HG03558 (cell line): ENCODE data around the gene APBA2.
"Not testable (repeated sequence)": the region's sequence is repeated elsewhere in the genome, so short reads cannot be mapped to it uniquely, and the experiment has no call there.

ENCODE experiments used
- ATAC-seq: cut with Tn5 transposase; IDR thresholded peaks from one replicate; pipeline ENCODE4 v1.9.1; 2021; ENCODE audit warnings: moderate number of reproducible peaks; ENCODE audit not compliant: unreplicated experiment; ENCODE audit errors: extremely low read depth

APBA2 gene

DNA sequence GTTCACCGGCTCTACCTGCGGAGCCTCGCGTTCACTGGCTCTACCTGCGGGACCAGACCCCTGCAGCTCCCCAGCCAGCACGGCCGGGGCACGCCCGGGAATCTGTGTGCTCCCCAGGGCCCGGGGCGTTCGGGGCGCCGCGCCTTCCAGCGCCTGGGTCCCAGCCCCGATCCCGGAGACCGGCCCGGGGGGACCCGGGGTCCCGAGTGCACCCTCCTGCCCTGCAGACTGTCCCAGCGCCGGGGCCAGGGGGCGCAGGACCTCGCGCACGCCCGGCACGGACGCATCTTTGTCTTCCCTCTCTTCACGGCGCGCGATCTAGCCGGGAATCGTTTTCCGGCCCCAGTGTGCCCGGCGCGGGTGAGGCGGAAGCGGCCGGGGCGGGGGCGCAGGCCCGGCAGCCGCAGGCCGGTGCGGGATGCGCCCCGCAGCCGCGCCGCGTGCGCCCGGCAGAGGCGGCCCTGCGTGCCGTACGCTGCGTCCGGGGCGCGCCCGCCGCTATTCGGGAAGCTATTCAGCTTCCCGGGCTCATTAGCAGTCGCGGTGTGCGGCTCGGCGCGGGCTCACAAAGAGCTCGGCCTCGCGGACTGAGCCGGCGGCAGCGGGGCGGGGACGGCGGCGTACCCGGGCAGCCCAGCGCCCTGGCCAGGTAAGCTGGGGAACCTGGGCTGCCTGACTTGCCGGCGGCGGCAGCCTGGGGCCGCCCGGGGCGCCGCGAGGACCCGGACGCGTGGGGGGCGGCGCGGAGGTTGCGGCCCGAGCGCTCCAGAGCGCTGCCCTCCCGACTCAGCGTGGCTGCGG lies at the start of gene APBA2:
Gene APBA2, plus strand, starts transcription at position 345 of the 801 bp plus-strand sequence. CDS start 167,911 bp downstream, outside the sequence.
- ATAC-seq, result no peak

DNA sequence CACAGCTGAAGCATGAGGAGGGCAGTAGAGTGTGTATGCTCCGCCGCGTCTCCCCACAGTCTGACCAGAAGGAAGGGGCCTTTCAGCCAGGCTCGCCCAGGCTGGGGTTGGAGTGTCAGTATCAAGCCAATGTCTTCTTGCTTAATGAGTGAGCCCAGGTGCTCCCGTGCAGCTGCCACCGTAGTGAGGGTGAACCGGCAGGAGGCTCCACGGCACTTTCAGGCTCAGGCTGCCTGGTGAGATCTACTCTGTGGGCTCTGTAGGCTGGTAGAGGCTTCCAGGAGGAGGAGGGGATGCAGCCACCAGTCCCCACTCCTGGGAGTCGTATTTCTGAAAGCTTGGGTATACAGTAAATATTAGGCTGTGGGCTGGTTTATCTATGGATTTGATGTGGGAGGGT lies 45.5 kb upstream of the APBA2 start:
- ATAC-seq, result not testable (repeated sequence)

DNA sequence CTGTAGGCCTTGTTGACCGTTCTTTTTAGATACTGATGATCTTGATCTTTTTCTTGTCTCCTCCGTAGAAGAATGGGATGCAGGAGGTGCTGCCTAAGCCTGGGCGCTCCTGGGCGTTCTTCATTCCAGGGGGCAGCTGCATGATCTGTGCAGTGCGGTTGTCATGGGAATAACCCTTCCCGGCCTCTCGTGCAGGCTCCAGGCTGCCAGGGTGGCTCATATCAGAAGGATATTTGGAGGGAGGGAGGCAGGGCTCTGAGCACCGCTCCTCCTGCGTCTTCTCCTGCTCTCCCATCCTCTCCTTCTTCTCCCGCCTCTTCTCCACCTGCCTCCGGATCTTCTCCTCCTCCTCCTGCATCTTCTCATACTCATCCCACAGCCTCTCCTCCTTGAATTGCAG lies 43.6 kb upstream of the APBA2 start:
- not testable (repeated sequence) for ATAC-seq

GRCh38 chr15:28843520-28843919 lies 42.3 kb upstream of the APBA2 start:
- ATAC-seq, result not testable (repeated sequence)

DNA sequence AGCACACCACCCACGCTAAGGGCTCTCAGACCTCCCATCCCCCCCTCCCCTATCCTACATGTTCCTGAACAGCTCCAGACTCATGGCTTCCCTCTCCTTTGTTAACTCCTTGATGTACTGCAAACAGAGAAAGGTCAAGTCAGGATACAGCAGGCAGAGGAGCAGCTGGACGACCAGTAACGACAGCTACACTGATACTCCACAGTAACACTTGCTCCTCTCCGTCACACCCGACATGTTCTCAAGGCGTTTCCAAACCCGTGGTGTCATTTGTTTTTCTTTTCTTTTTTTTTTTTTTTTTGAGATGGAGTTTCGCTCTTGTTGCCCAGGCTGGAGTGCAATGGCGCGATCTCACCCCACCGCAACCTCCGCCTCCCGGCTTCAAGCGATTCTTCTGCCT lies 41.6 kb upstream of the APBA2 start:
- not testable (repeated sequence) for ATAC-seq

GRCh38 chr15:28847247-28847646 lies 38.5 kb upstream of the APBA2 start:
- peak; percentile 83 for ATAC-seq

- ATAC-seq, result not testable (repeated sequence)
Measured at GRCh38 chr15:28847959-28848358, 37.8 kb upstream of the APBA2 start.

- ATAC-seq, result not testable (repeated sequence)
Measured at GRCh38 chr15:28848521-28848920, 37.3 kb upstream of the APBA2 start, which contains the start of gene GOLGA6L7. TSS of gene GOLGA6L7 (minus strand) at chr15:28848644. CDS start at chr15:28848549, 95 bp downstream.

- ATAC-seq, result not testable (repeated sequence)
Measured at GRCh38 chr15:28849271-28849670, 36.5 kb upstream of the APBA2 start.

DNA sequence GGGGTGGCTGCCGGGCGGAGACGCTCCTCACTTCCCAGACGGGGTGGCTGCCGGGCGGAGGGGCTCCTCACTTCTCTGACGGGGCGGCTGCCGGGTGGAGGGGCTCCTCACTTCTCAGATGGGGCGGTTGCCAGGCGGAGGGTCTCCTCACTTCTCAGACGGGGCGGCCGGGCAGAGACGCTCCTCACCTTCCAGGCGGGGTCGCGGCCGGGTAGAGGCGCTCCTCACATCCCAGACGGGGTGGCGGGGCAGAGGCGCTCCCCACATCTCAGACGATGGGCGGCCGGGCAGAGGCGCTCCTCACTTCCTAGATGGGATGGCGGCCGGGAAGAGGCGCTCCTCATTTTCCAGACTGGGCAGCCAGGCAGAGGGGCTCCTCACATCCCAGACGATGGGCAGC lies 36.0 kb upstream of the APBA2 start:
- ATAC-seq, result not testable (repeated sequence)

DNA sequence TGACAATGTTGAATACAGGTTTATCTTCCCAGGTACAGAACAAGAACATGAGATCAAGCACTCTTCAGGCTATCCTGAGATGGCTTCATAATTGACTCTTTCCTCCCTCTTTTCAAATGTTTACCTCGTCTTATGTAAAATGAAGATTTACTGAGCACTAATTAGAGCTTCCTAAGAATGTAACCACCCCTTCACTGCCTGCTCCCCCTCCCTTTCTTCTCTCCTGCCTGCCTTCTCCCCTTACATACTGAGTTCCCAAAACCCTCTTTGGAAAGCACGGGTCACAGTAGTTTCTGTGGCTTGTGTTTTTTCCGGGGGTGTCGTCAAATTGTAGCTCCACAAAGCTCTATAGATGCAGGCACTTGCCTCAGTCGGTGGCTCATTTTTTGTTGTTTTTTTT lies 32.1 kb upstream of the APBA2 start:
- not testable (repeated sequence) for ATAC-seq

GRCh38 chr15:28854578-28854977 lies 31.2 kb upstream of the APBA2 start:
- ATAC-seq, result not testable (repeated sequence)

DNA sequence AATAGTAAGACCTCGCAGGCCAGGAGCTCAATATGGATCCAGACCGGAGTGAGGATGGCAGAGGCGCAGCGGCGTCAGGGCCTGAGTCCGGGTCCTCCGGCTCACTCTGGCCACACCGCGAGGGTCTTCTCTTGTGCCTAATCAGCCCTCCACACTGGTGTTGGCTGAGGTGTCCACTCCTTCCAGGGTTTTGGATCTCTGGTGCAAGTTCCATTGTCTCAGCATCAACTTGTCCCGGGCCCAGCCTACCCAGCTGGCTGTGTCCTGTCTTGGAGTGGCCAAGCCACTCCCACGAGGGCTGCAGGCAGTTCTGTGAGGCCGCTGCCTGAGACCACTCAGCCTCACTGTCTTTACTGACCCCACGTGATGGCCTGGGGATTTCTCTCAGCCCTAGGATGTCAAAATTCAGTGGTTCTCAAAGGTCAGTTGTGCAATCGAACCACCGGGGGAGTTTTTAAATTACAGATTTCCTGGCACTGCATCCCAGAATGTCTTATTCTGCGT lies 24.7 kb upstream of the APBA2 start:
- ATAC-seq, result no peak

- ATAC-seq, result not testable (repeated sequence)
Measured at GRCh38 chr15:28861589-28862293, 24.0 kb upstream of the APBA2 start.

- ATAC-seq, result no peak
Measured at GRCh38 chr15:28868744-28869345, 16.9 kb upstream of the APBA2 start.

DNA sequence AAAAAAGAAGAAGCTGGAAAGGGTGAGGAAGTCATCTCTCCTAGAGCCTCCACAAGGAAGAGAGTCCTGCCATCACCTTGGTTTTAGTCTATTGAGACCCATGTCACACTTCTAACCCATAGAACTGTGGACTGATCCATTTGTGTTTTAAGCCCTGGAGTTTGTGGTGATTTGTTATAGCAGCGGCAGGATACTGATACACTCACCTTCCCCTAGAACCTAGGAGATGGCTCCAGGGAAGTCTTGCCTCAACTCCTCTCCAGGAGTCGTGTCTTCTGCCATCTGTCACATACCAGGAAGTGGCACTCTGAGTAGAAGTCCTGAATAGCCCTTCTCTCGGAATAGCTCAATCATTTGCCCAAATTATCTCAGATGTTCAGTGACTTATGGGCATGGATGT lies 14.6 kb upstream of the APBA2 start:
- ATAC-seq, result no peak

DNA sequence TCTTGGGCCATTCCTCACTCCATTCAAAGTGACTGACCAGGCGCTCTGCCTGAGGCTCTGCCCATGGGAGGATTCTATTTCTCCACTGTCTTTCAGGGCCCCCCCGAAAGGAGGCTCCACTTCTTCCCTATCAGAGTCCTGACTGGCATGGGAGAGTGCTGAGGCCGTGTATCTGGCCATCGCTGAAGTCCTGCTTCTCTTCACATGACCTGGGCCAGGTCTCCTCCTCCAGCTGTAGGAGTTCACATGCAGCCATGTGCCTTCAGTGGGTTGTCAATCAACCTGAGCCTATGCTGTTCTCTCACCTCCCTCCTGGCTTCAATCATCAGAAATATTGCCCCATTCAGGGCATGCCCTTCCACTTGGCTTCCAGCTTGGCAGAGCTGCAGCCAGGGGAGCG lies 12.8 kb upstream of the APBA2 start:
- ATAC-seq, result no peak

GRCh38 chr15:28873585-28874190 lies 12.1 kb upstream of the APBA2 start:
- ATAC-seq, result no peak

GRCh38 chr15:28875461-28876000 lies 10.2 kb upstream of the APBA2 start:
- ATAC-seq, result no peak
